Bone marrow (tissue), 2 donors: ENCODE data around the gene ATF5.
"Not testable (repeated sequence)": the region's sequence is repeated elsewhere in the genome, so short reads cannot be mapped to it uniquely, and the experiment has no call there.

Source experiments
- DNase-seq, 2 donors: peaks; one replicate each; lab custom pipeline; 2025; lab: John Stamatoyannopoulos, UW

ATF5 gene

DNA sequence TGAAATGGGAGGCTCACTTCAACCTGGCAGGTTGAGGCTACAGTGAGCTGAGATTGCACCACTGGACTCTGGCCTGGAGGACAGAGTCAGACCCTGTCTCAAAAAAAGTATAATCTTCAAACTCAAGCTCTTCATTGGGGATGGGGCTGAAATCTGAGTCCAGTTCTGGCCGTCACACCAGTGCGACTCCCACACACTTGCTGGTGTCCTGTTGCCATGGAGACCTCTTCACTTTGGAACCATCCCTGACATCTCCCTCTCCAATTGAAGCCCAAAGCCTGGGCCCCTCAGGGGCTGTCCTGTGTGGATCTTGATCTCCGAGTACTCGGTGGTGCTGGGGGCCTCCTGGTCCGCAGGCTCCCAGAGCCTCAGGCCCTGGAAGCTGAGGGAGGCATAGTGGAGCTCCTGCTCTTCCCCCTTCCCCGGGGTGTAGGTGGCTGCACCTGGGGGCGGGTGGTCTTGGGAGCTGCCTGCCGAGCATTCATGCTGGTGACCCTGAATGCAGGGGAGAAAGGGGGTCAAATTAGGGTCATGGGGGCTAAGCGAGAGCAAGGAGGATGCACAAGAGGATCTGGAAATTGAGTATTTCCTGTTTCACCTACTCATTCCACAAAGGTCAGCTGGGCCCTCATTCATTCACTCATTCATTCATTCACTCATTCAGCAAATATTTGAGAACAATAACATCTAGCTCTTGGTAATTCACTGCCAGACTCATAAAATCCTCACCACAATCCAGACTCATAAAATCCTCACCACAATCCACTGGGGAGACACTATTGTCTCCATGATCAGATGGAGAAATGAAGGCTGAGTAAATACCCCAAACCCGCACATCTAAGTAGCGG is 21.0 kb downstream of the ATF5 start:
- DNase-seq = no peak

DNA sequence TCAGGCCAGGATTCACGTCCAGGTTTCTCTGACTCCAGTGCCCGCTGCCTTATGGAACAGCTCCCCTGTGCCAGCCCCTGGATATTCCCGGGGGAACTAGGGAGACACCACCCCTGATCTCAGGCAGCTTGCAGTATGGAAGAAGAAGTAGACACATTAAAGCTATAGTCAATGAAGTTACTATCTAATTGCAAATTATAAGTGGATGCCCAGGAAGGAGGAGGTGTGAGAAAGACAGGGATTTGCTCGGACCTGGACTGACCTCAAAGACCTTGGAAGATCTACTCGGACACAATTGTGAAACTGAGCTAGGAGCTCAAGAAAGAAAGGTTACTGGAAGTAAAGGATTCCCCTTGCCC is 21.6 kb downstream of the ATF5 start:
- no peak for DNase-seq

DNA sequence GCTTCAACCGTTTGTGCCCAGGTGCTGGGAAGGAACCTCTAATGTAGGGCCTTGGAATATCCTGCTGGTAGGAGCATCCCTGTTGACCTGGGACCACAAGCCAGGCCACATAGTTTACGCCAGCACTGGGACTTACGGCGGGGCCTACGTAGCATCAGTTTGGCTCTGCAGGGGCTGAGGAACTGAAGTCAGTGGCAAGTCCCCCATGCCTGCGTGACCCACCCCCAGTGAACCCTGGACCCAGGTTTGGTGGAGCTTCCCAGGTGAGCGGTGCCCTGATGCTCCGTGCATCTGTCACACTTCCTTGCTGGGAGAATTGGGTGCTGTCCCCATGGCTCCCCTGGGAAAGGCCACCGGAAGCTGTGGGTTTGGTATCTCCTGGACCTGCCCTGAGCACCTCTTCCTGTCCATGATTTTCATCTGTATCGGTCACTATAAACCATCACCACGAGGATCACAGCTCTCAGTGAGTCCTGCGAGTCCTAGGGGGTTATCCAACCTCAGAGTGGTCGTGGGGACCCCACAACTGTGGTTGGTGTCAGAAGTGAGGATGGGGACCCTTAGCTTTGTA is 22.0 kb downstream of the ATF5 start:
- no peak for DNase-seq

DNA sequence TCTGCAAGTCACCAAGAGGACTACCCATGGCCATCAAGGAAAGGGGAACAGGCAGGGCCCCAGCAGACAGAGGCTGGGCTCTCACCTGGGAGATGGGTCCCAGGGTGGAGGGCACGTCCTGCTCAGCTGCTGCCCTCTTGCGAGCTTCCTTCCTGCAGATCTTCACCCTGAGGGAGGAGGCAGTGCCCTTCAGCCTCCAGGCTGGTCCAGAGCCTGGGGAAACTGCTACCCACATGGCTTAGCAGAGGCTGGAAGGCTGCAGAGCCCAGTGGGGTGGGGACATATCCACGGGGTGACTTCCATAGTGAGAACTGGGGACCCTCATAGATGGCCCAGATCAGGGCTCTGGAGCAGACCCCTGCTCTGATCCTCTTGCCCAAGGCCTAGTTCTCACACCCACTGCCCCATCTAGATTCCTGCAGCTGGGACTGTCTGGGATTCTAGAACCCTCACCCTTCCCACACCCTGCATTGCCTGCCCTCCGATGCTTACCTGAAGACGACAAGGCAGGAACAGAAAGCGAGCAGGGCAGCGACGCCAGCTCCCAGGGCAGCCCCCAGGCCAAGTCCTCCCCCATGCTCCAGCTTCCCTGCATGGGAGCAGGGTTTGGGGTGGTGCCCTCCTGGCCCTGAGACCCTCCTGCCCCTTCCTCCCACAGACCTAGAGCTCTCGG is 22.9 kb downstream of the ATF5 start:
- no peak for DNase-seq

DNA sequence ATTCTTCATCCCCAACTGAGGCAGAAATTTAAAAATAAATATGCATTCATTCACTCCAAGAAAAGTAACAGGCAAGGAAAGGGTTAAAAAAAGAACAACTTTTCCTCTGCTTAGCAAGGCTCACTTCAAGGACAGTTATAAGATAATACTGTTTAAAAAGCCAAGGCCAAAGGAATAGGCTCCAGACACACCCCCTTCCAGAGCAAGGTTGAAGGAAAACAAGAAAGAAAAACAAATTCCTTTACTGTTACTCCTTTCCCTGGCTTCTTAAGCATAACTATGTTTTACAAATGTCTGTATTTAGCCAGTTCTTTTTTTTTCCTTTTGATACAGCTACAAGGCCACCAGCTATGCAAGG is 23.5 kb downstream of the ATF5 start:
- DNase-seq = no peak

DNA sequence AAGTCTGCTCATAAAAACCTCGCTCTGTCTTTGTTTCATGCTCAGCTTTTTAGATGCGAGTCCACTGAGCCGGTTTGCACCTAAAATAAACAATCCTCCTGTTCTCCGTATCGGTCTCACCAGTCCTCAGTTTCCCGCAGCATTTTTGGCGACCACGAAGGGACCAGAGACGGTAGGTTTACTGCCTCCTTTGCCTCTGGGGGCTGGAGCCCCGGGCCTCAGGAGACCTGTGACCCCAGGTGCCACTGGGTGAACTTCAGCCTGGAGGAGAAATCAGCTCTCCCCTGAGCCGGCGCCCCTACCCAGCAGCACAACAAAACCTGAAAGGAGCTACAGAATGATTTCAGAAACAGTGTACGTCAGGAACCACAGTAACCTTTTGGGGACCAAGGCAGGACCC is 23.9 kb downstream of the ATF5 start:
- DNase-seq = no peak

DNA sequence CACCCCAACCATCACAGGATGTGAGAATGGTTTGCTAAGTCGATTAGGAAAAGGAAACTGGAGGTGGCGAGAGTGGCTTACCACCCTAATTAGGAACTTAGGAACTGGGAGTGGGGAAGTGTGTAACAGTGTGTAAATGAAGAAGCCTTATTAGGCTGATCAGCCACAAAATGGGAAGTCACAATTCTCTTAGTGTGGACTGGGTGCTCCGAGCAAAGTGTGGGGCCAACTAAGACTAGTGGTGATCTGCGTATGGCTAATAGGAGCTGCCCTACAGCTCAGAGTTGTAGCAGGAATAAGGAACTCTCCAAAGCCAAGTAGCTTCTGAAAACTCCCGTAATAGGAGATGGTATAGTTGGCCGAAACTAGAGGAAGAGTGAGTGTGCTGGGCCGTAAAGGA is 24.4 kb downstream of the ATF5 start:
- no peak for DNase-seq

DNA sequence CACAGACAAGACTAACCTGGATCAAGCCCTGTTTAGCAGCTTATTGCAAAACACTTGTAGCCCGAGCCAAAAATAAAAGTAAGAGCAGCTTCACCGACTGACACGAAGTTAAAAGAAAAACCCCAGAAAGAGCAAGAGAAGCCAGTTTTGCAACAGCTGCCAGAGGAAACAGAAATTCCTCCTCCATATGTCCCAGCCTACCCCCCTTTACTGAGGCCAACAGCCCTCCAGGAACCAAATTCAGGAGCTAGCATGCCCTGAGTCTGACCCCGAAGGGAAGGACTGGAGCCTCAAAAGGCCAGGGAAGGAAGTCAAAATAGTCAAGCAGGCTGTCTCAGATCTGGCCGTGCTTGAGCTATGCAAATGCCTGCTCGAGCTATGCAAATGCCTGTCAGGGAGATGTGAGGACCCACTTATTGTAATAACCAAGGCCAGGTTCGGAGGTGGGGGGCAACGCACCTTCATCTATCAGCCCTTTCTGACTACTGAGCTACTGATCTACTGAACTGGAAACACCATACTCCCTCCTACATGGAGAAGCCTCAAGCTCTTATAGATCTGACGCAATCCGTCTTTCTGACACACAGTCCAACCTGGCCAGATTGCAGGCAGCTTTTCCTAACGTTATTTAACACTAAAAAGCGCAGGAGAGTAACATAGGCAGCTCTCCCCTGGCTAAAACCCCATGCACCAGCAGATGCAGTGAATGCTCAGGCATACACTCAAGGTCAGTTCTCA is 25.3 kb downstream of the ATF5 start:
- no peak for DNase-seq

DNA sequence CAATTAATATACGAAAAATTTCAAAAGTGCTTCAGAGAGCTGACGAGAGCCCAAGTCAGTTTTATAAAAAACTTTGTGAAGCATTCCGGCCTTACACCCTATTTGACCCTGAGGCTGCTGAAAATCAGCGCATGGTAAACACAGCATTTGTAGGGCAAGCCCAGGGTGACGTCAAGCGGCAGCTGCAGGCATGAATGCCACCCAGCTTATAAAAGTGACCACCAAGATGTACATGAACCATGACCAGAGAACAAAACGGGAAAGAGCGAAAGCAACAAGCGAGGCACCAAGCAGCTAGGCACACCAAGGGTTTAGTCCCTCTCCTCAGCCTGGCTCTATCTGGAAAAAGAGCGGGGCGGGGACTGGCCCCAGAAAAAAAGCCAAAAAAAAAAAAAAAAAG is 25.9 kb downstream of the ATF5 start:
- DNase-seq = no peak

DNA sequence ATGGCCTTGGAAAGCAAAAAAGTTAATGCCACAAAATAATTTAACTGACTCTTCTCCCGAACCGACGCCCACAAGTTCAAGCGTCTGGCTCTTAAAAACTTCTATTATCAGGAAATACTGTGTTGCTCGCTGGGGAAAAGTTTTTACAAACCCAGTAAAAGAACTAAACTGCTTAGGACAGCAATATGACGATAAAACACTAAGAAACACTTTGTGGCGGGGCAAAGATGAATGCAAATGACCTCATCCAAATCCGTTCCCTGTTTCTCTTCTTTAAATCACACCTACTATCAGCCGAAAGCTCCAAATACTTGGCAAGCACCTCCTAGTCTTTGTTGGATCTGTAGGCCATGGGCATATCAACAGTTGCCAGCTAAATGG is 27.1 kb downstream of the ATF5 start:
- DNase-seq = no peak

DNA sequence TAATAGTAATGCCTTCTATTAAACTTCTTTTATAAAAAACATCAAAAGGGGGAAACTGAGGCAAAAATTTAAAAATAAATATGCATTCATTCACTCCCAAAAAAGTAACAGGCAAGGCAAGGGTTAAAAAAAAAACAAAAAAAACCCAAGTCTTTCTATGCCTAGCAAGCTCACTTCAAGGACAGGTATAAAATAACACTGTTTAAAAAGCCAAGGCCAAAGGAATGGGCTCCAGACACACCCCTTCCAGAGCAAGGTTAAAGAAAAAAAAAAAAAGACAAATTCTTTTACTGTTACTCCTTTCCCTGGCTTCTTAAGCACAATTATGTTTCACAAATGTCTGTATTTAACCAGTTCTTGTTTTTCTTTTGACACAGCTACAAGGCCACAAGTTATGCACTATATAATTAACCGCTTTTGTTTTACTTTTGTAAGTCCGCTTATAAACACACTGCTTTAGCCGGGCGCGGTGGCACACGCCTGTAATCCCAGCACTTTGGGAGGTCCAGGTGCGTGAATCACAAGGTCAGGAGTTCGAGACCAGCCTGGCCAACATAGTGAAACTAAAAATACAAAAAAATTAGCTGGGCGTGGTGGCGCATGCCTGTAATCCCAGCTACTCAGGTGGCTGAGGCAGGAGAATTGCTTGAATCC is 28.4 kb downstream of the ATF5 start:
- no peak for DNase-seq

DNA sequence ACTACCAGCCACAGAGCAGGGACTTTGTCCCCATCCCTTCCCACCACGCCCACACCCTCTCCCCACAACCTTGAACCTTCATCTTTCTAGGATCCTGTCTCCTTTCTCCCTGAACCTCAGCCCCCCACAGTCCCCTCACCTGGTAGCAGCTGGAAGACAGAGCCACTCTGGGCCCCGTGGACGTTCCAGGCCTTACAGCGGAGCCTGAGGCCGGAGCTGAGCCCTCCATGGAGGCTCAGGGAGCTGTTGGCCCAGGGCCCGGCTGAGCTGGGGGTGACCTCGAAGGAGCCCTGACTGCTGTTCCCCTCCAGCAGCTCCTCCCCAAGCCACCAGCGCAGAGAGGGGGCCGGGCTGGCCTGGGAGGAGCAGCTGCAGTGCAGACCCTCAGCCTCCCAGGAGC is 29.1 kb downstream of the ATF5 start:
- DNase-seq = not testable (repeated sequence)

DNA sequence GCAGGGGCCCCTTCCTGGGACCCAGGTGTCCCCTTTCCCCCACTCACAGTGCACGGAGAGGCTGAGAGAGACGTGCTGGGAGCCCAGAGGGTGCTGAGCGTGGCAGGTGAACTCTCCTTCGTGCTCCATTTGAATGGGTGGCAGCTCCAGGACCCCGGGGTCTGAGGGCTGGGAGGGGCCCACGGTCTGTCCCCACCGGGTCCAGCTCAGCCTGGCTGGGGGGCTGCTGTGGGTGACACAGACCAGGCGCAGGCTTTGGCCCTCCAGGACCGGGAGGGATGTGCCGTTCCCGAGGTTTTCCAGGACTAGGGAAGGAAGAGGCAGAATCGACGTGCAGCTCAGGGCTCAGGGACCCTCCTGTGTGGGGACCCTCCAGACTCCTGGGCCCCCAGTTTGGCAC is 29.6 kb downstream of the ATF5 start:
- not testable (repeated sequence) for DNase-seq

DNA sequence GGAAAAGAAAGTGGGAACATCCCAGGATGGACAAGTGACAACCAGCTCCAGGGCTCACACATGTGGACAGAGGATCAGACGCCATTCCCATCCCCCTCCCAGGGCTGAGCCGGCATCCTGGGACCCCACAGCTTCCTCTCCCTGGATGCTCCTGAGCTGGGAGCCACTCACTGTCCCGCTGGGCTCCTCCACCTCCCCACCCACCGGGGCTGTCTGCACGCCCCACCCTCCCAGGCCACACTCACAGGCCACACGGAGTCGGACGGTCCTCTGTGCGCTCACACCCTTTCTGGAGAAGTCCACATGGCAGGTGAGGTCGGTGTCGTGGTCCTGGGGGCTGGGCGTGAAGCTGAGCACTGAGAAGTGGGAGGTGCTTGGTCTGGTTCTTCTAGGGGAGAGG is 30.9 kb downstream of the ATF5 start:
- not testable (repeated sequence) for DNase-seq

DNA sequence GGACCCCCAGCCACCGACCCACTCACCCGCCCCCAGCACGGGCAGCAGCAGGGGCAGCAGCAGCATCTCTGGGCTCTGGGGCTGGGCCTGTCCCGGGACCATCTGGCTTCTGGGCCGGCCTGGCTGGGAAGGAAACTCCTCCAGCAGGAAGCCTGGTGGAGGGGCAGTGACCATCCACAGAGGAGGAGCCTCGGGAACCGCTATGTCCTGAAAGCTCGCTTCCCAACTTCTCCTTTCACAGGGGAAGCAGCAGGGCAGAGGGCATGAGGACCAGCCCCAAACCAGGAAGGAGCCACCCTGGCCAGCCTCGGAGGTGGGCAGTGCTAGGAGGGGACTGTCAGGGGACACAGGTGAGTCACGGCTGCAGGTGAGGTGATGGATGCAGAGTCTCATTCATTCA is 32.0 kb downstream of the ATF5 start, which contains the start of gene SIGLEC11:
Gene SIGLEC11 (minus strand): TSS at position 193 of the 400 bp plus-strand sequence. CDS start 91 bp downstream, at position 102.
- not testable (repeated sequence) for DNase-seq

DNA sequence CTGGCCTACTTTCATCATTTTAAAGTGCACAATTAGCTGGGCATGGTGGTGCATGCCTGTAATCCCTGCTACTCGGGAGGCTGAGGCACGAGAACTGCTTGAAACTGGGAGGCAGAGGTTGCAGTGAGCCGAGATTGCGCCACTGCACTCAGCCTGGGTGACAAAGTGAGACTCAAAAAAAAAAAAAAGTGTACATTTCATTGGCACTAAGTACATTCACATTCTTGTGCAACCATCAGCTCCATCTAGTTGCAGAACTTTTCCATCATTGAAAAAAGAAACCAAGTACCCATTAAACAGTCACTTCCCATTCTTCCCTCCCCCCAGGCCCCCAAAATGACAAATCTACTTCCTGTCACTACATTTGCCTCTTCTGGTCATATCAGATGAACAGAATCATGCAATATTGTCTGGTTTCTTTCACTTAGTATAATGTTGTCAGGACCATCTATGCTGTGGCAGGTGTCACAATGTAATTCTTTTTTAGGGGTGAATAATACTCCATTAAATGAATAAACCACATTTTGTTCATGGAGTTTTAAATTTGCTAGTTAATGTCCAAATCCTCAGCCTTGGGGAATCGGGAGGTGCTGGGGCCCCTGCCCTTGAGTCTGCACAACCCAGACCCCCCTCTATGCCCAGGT is 39.4 kb downstream of the ATF5 start:
- DNase-seq = no peak

DNA sequence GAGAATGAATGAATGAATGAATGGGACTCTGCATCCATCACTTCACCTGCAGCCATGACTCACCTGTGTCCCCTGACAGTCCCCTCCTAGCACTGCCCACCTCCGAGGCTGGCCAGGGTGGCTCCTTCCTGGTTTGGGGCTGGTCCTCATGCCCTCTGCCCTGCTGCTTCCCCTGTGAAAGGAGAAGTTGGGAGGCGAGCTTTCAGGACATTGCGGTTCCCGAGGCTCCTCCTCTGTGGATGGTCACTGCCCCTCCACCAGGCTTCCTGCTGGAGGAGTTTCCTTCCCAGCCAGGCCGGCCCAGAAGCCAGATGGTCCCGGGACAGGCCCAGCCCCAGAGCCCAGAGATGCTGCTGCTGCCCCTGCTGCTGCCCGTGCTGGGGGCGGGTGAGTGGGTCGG is 40.4 kb downstream of the ATF5 start:
- not testable (repeated sequence) for DNase-seq

DNA sequence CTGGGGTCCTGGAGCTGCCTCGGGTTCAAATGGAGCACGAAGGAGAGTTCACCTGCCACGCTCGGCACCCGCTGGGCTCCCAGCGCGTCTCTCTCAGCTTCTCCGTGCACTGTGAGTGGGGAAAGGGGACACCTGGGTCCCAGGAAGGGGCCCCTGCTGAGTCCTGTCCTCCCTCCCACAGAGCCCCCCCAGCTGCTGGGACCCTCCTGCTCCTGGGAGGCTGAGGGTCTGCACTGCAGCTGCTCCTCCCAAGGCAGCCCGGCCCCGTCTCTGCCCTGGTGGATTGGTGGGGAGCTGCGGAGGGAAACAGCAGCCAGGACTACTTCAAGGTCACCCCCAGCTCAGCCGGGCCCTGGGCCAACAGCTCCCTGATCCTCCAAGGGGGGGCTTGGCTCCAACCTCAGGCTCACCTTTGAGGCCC is 43.0 kb downstream of the ATF5 start:
- no peak for DNase-seq

DNA sequence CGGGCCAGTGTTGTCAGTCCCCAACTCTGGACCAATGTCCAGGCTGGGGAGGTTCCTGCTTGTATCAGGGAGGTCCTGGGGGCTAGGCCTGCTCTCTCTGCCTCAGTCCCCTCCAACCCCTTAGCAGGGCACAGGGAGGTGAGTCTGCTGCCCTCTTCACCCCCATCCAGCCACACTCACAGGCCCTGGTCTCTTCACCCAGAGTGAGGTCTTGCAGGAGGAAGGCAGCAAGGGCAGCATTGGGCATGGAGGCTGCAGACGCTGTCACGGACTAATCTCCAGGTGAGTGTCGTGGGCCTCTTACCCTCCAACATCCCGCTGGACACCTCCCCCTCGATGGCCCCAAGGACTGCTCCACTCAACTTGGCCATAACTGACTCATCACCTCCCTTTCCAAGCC is 43.8 kb downstream of the ATF5 start:
- no peak for DNase-seq

DNA sequence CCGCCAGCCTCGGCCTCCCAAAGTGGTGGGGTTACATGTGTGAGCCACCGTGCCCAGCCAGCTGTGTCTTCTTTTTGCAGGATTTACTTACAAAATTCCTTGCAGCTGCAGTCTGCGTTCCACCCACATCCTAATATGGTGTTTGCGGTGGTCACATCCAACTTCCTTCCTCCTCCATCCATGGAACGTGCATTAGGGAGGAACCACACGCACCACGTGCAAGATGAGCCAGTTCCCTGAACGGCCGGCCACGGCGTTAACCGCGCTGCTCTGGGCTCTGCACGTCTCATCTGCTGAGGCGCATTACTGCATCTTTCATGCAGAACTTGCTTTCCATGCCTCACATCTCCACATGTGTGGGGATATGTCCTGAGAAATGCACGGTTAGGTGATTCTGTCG is 45.0 kb downstream of the ATF5 start:
- DNase-seq = no peak

DNA sequence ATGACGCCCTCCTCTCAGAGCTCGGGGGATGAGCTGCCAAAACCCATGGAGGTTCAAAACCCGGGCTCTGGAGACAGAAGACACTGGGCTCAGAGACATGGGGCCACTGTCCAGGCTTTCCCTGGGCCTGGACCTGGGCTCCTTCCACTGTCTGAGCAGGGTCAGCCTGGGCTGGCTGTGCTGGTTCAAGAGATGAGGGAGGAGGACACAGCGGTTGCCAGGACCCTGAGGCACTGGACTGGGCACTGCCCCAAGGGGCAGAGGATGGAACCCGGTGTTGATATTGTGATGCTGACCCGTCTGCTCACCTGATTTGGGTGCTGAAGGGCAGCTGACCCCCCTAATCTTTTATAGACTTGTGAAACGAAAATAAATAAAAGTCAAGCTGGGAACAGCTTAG is 46.0 kb downstream of the ATF5 start:
- DNase-seq = no peak

DNA sequence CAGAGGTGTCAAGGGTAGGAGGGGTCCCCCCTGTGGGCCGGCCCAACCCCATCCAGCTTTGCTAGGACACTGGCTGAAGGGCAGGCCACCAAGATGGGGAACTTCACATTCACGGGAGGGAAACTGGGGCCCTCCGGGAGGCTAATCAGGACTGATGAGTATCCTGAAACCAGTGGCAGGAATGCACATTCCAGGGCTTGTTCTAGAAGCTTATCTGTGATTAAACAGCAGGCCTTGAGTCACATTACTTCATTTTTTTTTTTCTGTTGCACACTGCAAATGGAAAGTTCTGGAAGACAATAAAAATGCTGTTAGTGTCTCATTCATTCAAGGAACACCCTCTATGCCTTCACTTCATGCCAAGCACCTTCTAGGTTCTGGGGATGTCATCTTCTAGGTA is 47.5 kb downstream of the ATF5 start:
- DNase-seq = no peak
